Endothelial cell of umbilical vein (primary cell): ENCODE data around the gene PNLDC1.

Experiments used
- CTCF ChIP-seq, 2 donors: IDR thresholded peaks; 1 replicate in 1 of 2; 2 replicates in 1 of 2; pipeline ENCODE4 v1.5.1; 2011; ENCODE audit warnings: low read length in 2 of 2, mild to moderate bottlenecking in 2 of 2, moderate library complexity in 2 of 2, control low read depth in 1 of 2, inconsistent platforms in 1 of 2, low read depth in 1 of 2; ENCODE audit not compliant: insufficient read depth in 1 of 2; ENCODE audit errors: extremely low read depth in 1 of 2
- EZH2 ChIP-seq: IDR thresholded peaks from 2 replicates; pipeline ENCODE4 v1.6.1; 2012; ENCODE audit warnings: borderline replicate concordance, low read depth, mild to moderate bottlenecking, moderate library complexity, low read length, inconsistent platforms; ENCODE audit not compliant: severe bottlenecking
- JUN ChIP-seq: IDR thresholded peaks from 2 replicates; pipeline ENCODE4 v1.6.1; 2011; ENCODE audit warnings: borderline replicate concordance, low read depth; ENCODE audit not compliant: insufficient read length, insufficient read depth

GRCh38 chr6:159862103-159862502, 62.0 kb downstream of the PNLDC1 start:
- TF ChIP-seq CTCF (IDR thresholded peaks at IDR 0.05; ENCODE audit: extremely low read depth in 1 of 2, insufficient read depth in 1 of 2, low read depth in 1 of 2, low read length in 2 of 2) = no peak
- TF ChIP-seq EZH2 = no peak
- TF ChIP-seq JUN = no peak
